IMR-90 (cell line): ENCODE results near the gene ETS1. TPM values are rescaled to one million over a fixed set of nuclear protein-coding genes. Genes with fewer than 3 reads are reported as not detected.

Source experiments
- ATAC-seq: fragments of 200-7000 bp; cut with Tn5 transposase; 2 replicates; pipeline ENCODE4 v1.9.1; 2020; ENCODE audit warnings: low read depth, mild to moderate bottlenecking, moderate library complexity
- BruUV-seq: library from RNA; stranded (reverse); fragments of 400-500 nt; replicated peaks from 2 replicates; lab custom pipeline; 2021; lab: Mats Ljungman, UMichigan
- CTCF ChIA-PET: fragments of 300-600 bp; formaldehyde crosslinking; extraction: SDS; loops from one replicate; lab custom pipeline; 2021; ENCODE audit warnings: antibody characterized with exemption; lab: Yijun Ruan, JAX
- POLR2A ChIA-PET: fragments of 300-600 bp; sonication (Branson Sonifier 250); formaldehyde crosslinking; loops from one replicate; lab custom pipeline; 2022; ENCODE audit warnings: antibody characterized with exemption; ENCODE audit not compliant: unreplicated experiment; lab: Charles Lee
- DNase-seq: peaks from one replicate; pipeline ENCODE4 v3.0.0; 2013
- H2AFZ ChIP-seq: replicated peaks from 2 replicates; pipeline ENCODE3; 2013; ENCODE audit warnings: low read length, mild to moderate bottlenecking; ENCODE audit not compliant: poor library complexity
- H2AK5ac ChIP-seq: 2 replicates; pipeline ENCODE4 v1.6.1; 2013; ENCODE audit warnings: low read depth, low read length, inconsistent platforms
- H2AK9ac ChIP-seq: replicated peaks from 2 replicates; pipeline ENCODE3; 2013; ENCODE audit warnings: mild to moderate bottlenecking, low read depth, low read length, moderate library complexity; ENCODE audit not compliant: poor library complexity
- H2BK120ac ChIP-seq: 2 replicates; pipeline ENCODE4 v1.6.1; 2013; ENCODE audit warnings: low read depth, low read length, inconsistent platforms
- H2BK15ac ChIP-seq: 3 replicates; pipeline ENCODE4 v1.6.1; 2013; ENCODE audit warnings: low read depth, low read length, inconsistent platforms
- H2BK20ac ChIP-seq: 2 replicates; pipeline ENCODE4 v1.6.1; 2013; ENCODE audit warnings: low read depth, mild to moderate bottlenecking, inconsistent platforms, low read length, moderate library complexity
- H2BK5ac ChIP-seq: 2 replicates; pipeline ENCODE4 v1.6.1; 2013; ENCODE audit warnings: mild to moderate bottlenecking, low read depth, low read length, inconsistent platforms; ENCODE audit not compliant: poor library complexity, severe bottlenecking
- H3K14ac ChIP-seq: replicated peaks from 2 replicates; pipeline ENCODE4 v1.6.1; 2013; ENCODE audit warnings: low read depth, low read length, inconsistent platforms
- H3K18ac ChIP-seq: 2 replicates; pipeline ENCODE4 v1.6.1; 2013; ENCODE audit warnings: low read depth, low read length, control low read depth
- H3K23ac ChIP-seq: 2 replicates; pipeline ENCODE4 v1.6.1; 2013; ENCODE audit warnings: low read depth, low read length, inconsistent platforms
- H3K27ac ChIP-seq: 2 replicates; pipeline ENCODE4 v1.5.1; 2013; ENCODE audit warnings: mild to moderate bottlenecking, control low read depth, low read length; ENCODE audit not compliant: insufficient read depth
- H3K27me3 ChIP-seq: 2 replicates; pipeline ENCODE4 v1.6.1; 2013; ENCODE audit warnings: low read length; ENCODE audit not compliant: control insufficient read depth, insufficient read depth
- H3K36me3 ChIP-seq: 2 replicates; pipeline ENCODE4 v1.6.1; 2013; ENCODE audit warnings: low read length, mixed read lengths; ENCODE audit not compliant: control insufficient read depth, insufficient read depth
- H3K4ac ChIP-seq: 2 replicates; pipeline ENCODE4 v1.6.1; 2013; ENCODE audit warnings: low read depth, low read length, inconsistent platforms
- H3K4me1 ChIP-seq: 2 replicates; pipeline ENCODE4 v1.6.1; 2013; ENCODE audit warnings: low read length, mixed read lengths; ENCODE audit not compliant: control insufficient read depth, insufficient read depth
- H3K4me2 ChIP-seq: 2 replicates; pipeline ENCODE4 v1.6.1; 2013; ENCODE audit warnings: low read depth, mild to moderate bottlenecking, control low read depth, low read length, moderate library complexity
- H3K4me3 ChIP-seq: 2 replicates; pipeline ENCODE4 v1.5.1; 2013; ENCODE audit warnings: low read depth, mild to moderate bottlenecking, control low read depth, low read length, moderate library complexity; ENCODE audit not compliant: insufficient read depth
- H3K56ac ChIP-seq: 2 replicates; pipeline ENCODE4 v1.6.1; 2013; ENCODE audit warnings: low read length, inconsistent platforms; ENCODE audit not compliant: insufficient read depth; ENCODE audit errors: extremely low read depth
- H3K79me1 ChIP-seq, 2 experiments: 2 replicates each; pipeline ENCODE4 v1.6.1; 2013; ENCODE audit warnings: low read length in 2 of 2, inconsistent platforms in 1 of 2, low read depth in 1 of 2
- H3K9ac ChIP-seq: 2 replicates; pipeline ENCODE4 v1.6.1; 2013; ENCODE audit warnings: low read depth, low read length, control low read depth
- H3K9me1 ChIP-seq: 2 replicates; pipeline ENCODE4 v1.6.1; 2013; ENCODE audit warnings: low read length, inconsistent platforms; ENCODE audit not compliant: insufficient read depth
- H3K9me3 ChIP-seq: 2 replicates; pipeline ENCODE4 v1.6.1; 2013; ENCODE audit warnings: low read length; ENCODE audit not compliant: control insufficient read depth, insufficient read depth
- H4K20me1 ChIP-seq: 2 replicates; pipeline ENCODE4 v1.6.1; 2013; ENCODE audit warnings: low read length, inconsistent platforms; ENCODE audit not compliant: insufficient read depth
- H4K5ac ChIP-seq: 2 replicates; pipeline ENCODE4 v1.6.1; 2013; ENCODE audit warnings: mild to moderate bottlenecking, low read depth, low read length, control low read depth
- H4K8ac ChIP-seq, 2 experiments: 2 replicates each; pipeline ENCODE4 v1.6.1; 2013; ENCODE audit warnings: low read depth in 2 of 2, low read length in 2 of 2, control low read depth in 1 of 2, inconsistent platforms in 1 of 2
- H4K91ac ChIP-seq: 2 replicates; pipeline ENCODE4 v1.6.1; 2013; ENCODE audit warnings: low read depth, low read length, inconsistent platforms; ENCODE audit not compliant: insufficient read depth
- BHLHE40 ChIP-seq: fragments of 150-350 bp; IDR thresholded peaks from 2 replicates; pipeline ENCODE4 v1.6.1; 2016; ENCODE audit warnings: mild to moderate bottlenecking, low read depth, low read length
- FOS ChIP-seq: fragments of 150-350 bp; IDR thresholded peaks from 2 replicates; pipeline ENCODE4 v1.6.1; 2016; ENCODE audit warnings: low read depth, low read length
- MAFK ChIP-seq: IDR thresholded peaks from 2 replicates; pipeline ENCODE4 v1.6.1; 2012; ENCODE audit warnings: low read depth, low read length, improper control_type of control experiment
- MXI1 ChIP-seq: IDR thresholded peaks from 2 replicates; pipeline ENCODE4 v1.6.1; 2012; ENCODE audit warnings: low read depth, mild to moderate bottlenecking, low read length, moderate library complexity, borderline replicate concordance
- NFE2L2 ChIP-seq: fragments of 150-350 bp; IDR thresholded peaks from 2 replicates; pipeline ENCODE4 v1.6.1; 2016; ENCODE audit warnings: low read depth, mild to moderate bottlenecking, low read length
- POLR2A ChIP-seq: IDR thresholded peaks from 2 replicates; pipeline ENCODE4 v1.6.1; 2012; ENCODE audit warnings: mild to moderate bottlenecking, low read depth, low read length
- RFX5 ChIP-seq: IDR thresholded peaks from 2 replicates; pipeline ENCODE4 v1.8.0; 2012; ENCODE audit warnings: low read depth, mild to moderate bottlenecking, low read length, moderate library complexity
- SMC3 ChIP-seq: fragments of 150-350 bp; IDR thresholded peaks from 2 replicates; pipeline ENCODE4 v1.6.1; 2016; ENCODE audit warnings: low read depth, mild to moderate bottlenecking, antibody characterized with exemption, low read length, moderate library complexity
- WGBS, 2 experiments: methylation state at CpG; one replicate each; pipeline versions ENCODE4 v1.1.5 to v1.1.7; 2013; ENCODE audit warnings: missing lambda C conversion rate in 2 of 2; ENCODE audit not compliant: insufficient read length in 1 of 2; ENCODE audit errors: extremely low coverage in 2 of 2; 5-methylcytosine and 5-hydroxymethylcytosine counted together
- dilution Hi-C: fragments of 300-500 bp; cut with HindIII; formaldehyde crosslinking; loops from one replicate; pipeline ENCODE4 v1.14.3; 2018; ENCODE audit warnings: low sequenced_read_pairs; ENCODE audit not compliant: unreplicated experiment
- in situ Hi-C: fragments of 300-500 bp; cut with MboI; formaldehyde crosslinking; loops from 3 replicates; pipeline ENCODE4 v1.14.3; 2019; ENCODE audit warnings: low sequenced_read_pairs, inconsistent platforms, mixed read lengths
- intact Hi-C: fragments of 100-400 bp; cut with micrococcal nuclease; formaldehyde crosslinking; loops from 2 replicates; pipeline ENCODE4 v1.10.0; 2022
- polyA plus RNA-seq, 3 experiments: library from polyadenylated mRNA; depleted of rRNA; stranded (reverse); fragments of >200 nt; gene quantifications; 2 replicates each; pipeline ENCODE4 v1.2.3, GENCODE V29; 2012; ENCODE audit warnings: low replicate concordance in 1 of 3
- total RNA-seq: library from RNA; depleted of rRNA; stranded (reverse); fragments of >200 nt; gene quantifications from 2 replicates; pipeline ENCODE4 v1.2.3, GENCODE V29; 2012

The ETS1 gene
- total and polyA plus RNA-seq, 2 of the 4 experiments (the other 2 are of a cell fraction): 41.2 to 56.3 TPM

GRCh38 chr11:128615612-128616011, 28.3 kb upstream of the ETS1 start:
- ChIA-PET CTCF (no interaction called here), POLR2A (no interaction called here)
- H3K9me1 ChIP-seq: no peaks in the 10 kb centered on the region; the same call in 1 of the 2 replicates

More at GRCh38 chr11:128615612-128616011, 28.3 kb upstream of the ETS1 start:
- Histone ChIP-seq H4K8ac (no peak overlapping the region), H3K36me3 (no peaks in the 10 kb centered on the region), H2AFZ (no peak overlapping the region), H3K27ac (no peak overlapping the region), H2BK5ac (no peak overlapping the region), H2AK9ac (no peak overlapping the region), H3K9ac (no peak overlapping the region), H4K91ac (no peak overlapping the region), H3K4me1 (no peaks in the 10 kb centered on the region), H3K14ac (no peak overlapping the region), H3K4me3 (no peak overlapping the region), H3K4ac (no peak overlapping the region), H3K27me3 (peaks cover 29% of the 10 kb centered on the region), H4K5ac (no peak overlapping the region), H3K79me1 (no peaks in the 10 kb centered on the region), H2BK120ac (no peak overlapping the region), H4K20me1 (no peaks in the 10 kb centered on the region), H3K56ac (no peak overlapping the region), H3K18ac (no peak overlapping the region), H3K9me3 (no peaks in the 10 kb centered on the region), H3K4me2 (no peak overlapping the region), H2BK15ac (no peak overlapping the region), H2AK5ac (no peak overlapping the region), H3K23ac (no peak overlapping the region), H2BK20ac (no peak overlapping the region)
- in situ Hi-C loops (no loop called here), intact Hi-C loops (no loop called here), dilution Hi-C loops (no loop called here)
- BruUV-seq: no TSS peak
- ATAC-seq (no peak), DNase-seq (no peak)
- 90% methylated on average over 2 of the region's 7 CpGs; no CpG with 5 or more reads in 1 of the 2 experiments for WGBS, 2 experiments
- no peak for TF ChIP-seq RFX5
- TF ChIP-seq POLR2A: no peak
- TF ChIP-seq SMC3: no peak
- peak; percentile 69 for TF ChIP-seq MAFK
- TF ChIP-seq FOS: no peak
- no peak for TF ChIP-seq MXI1
- TF ChIP-seq NFE2L2: no peak
- TF ChIP-seq BHLHE40: no peak
